ENCODE measurements around the gene PRR23E.

GRCh38 chr3:127212711-127213110, 19.8 kb downstream of the PRR23E start:
- TF ChIP-seq POLR2AphosphoS5 (IDR thresholded peaks at IDR 0.05; ENCODE audit: low read depth, low read length) = no peak
- no peak for TF ChIP-seq REST (IDR thresholded peaks at IDR 0.05; ENCODE audit: insufficient read depth in 1 of 2, low read depth in 2 of 2, low read length in 2 of 2)
- TF ChIP-seq SIN3A (IDR thresholded peaks at IDR 0.05; ENCODE audit: borderline replicate concordance, insufficient read depth, low read length) = no peak

Measured in PFSK-1 (cell line).